ENCODE results near the gene DOCK1.

The DOCK1 gene

DNA sequence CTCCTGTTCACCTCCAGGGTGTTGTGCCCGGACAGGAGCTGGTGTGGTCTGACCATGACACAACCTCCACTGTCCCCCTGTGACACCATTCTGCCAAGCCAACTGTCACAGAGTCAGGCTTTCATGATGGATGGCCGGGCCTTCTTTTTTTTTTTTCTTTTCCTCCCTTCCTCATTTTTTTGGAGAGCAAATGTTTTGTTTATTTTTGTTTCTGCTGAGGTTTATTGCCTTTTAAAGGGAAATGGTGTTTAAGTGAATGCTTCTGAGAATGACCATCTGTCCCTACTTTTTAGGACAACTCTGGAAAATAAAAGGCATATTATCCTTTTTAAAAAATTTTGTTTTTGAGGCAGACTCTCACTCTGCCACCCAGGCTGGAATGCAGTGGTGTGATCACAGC is 528.8 kb downstream of the DOCK1 start:
- Histone ChIP-seq H3K4me2 (ENCODE audit: low read depth, low read length) (no peak overlapping the region), H3K79me2 (ENCODE audit: low read length) (no peaks in the 10 kb centered on the region), H3K4me3 (ENCODE audit: low read length) (no peak overlapping the region), H3K27me3 (replicated peaks; ENCODE audit: insufficient read depth, low read length) (peaks cover 3% of the 10 kb centered on the region; the same call in 1 of the 2 replicates), H2AFZ (ENCODE audit: low read length) (no peak overlapping the region), H3K9me2 (replicated peaks; ENCODE audit: insufficient read depth, low read length) (no peaks in the 10 kb centered on the region), H3K9me3 (replicated peaks; ENCODE audit: insufficient read depth, low read length) (no peaks in the 10 kb centered on the region), H3F3A (ENCODE audit: insufficient read depth, low read length) (no peaks in the 10 kb centered on the region), H3K4me1 (ENCODE audit: low read length) (no peaks in the 10 kb centered on the region), H4K20me1 (ENCODE audit: insufficient read depth, low read length) (no peaks in the 10 kb centered on the region), H3K36me3 (replicated peaks; ENCODE audit: insufficient read depth, low read length) (no peaks in the 10 kb centered on the region), H3K9ac (ENCODE audit: low read length) (no peak overlapping the region), H3K27ac (ENCODE audit: low read length) (no peak overlapping the region)
- no peak for TF ChIP-seq EZH2 (optimal IDR thresholded peaks at IDR 0.05; ENCODE audit: low read depth, low read length)
- no peak for TF ChIP-seq EZH2phosphoT487 (IDR thresholded peaks at IDR 0.05; ENCODE audit: low read length)
- TF ChIP-seq, protein P1, sequence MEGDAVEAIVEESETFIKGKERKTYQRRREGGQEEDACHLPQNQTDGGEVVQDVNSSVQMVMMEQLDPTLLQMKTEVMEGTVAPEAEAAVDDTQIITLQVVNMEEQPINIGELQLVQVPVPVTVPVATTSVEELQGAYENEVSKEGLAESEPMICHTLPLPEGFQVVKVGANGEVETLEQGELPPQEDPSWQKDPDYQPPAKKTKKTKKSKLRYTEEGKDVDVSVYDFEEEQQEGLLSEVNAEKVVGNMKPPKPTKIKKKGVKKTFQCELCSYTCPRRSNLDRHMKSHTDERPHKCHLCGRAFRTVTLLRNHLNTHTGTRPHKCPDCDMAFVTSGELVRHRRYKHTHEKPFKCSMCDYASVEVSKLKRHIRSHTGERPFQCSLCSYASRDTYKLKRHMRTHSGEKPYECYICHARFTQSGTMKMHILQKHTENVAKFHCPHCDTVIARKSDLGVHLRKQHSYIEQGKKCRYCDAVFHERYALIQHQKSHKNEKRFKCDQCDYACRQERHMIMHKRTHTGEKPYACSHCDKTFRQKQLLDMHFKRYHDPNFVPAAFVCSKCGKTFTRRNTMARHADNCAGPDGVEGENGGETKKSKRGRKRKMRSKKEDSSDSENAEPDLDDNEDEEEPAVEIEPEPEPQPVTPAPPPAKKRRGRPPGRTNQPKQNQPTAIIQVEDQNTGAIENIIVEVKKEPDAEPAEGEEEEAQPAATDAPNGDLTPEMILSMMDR (IDR thresholded peaks at IDR 0.05; ENCODE audit: low read length), result no peak
- DNase-seq, result no peak

DNA sequence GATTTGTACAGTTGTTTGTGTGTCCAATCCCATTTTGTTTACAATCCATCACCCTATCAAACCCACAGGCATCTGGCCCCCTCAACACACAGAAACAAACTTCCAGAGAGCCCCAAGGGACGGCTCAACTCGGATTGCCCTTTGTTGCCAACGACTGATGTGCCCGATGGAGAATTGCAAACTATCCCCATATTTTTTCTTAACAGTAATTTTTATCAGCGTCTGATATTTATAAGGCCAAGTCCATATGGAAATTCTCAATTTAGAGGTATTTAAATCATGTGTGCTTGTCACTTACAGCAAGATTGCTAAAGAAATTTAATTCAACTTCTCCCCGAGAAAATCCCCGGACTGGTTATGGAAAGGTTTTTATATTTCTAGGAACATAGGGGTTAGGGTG is 530.0 kb downstream of the DOCK1 start:
- no peak overlapping the region for H3K4me2 ChIP-seq (ENCODE audit: low read depth, low read length)
- no peaks in the 10 kb centered on the region for H3K4me1 ChIP-seq (ENCODE audit: low read length)
- H4K20me1 ChIP-seq (ENCODE audit: insufficient read depth, low read length), result no peaks in the 10 kb centered on the region
- no peak overlapping the region for H3K27ac ChIP-seq (ENCODE audit: low read length)
- H2AFZ ChIP-seq (ENCODE audit: low read length), result no peak overlapping the region
- no peaks in the 10 kb centered on the region for H3K36me3 ChIP-seq (replicated peaks; ENCODE audit: insufficient read depth, low read length)
- H3K27me3 ChIP-seq (replicated peaks; ENCODE audit: insufficient read depth, low read length), result peaks cover 3% of the 10 kb centered on the region; the same call in 1 of the 2 replicates
- no peaks in the 10 kb centered on the region for H3F3A ChIP-seq (ENCODE audit: insufficient read depth, low read length)
- H3K9ac ChIP-seq (ENCODE audit: low read length), result no peak overlapping the region
- no peak overlapping the region for H3K4me3 ChIP-seq (ENCODE audit: low read length)
- no peaks in the 10 kb centered on the region for H3K79me2 ChIP-seq (ENCODE audit: low read length)
- TF ChIP-seq, protein P1 (IDR thresholded peaks at IDR 0.05; ENCODE audit: low read length), result no peak
- TF ChIP-seq EZH2phosphoT487 (IDR thresholded peaks at IDR 0.05; ENCODE audit: low read length) (no peak), EZH2 (optimal IDR thresholded peaks at IDR 0.05; ENCODE audit: low read depth, low read length) (no peak)
- DNase-seq, result no peak
- no peaks in the 10 kb centered on the region for H3K9me3 ChIP-seq (replicated peaks; ENCODE audit: insufficient read depth, low read length)
- H3K9me2 ChIP-seq (replicated peaks; ENCODE audit: insufficient read depth, low read length), result no peaks in the 10 kb centered on the region

DNA sequence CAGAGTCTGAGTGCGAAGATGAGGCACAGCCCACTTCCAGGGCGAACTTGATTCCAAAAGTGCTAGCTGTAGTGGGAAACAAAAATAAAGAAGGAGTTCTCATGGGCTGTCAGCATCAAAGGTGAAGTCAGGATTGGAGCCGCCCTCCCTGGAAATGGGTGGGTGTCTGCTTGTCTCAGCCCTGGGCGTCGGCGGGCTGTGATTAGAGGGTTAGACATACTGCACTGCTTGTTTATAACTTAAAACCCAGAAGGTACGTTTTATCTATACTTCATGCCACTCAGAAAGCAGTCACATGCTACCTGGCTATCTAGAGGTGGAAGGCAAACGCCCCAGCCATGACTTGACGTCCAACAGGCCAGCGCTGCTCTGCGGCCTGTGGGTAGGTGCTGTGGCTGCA is 535.1 kb downstream of the DOCK1 start:
- Histone ChIP-seq H3F3A (ENCODE audit: insufficient read depth, low read length) (no peaks in the 10 kb centered on the region), H3K79me2 (ENCODE audit: low read length) (no peaks in the 10 kb centered on the region), H3K4me1 (ENCODE audit: low read length) (no peaks in the 10 kb centered on the region), H4K20me1 (ENCODE audit: insufficient read depth, low read length) (no peaks in the 10 kb centered on the region), H3K27ac (ENCODE audit: low read length) (no peak overlapping the region), H3K27me3 (replicated peaks; ENCODE audit: insufficient read depth, low read length) (no peaks in the 10 kb centered on the region), H3K4me2 (ENCODE audit: low read depth, low read length) (no peak overlapping the region), H3K9ac (ENCODE audit: low read length) (no peak overlapping the region), H3K9me2 (replicated peaks; ENCODE audit: insufficient read depth, low read length) (no peaks in the 10 kb centered on the region), H2AFZ (ENCODE audit: low read length) (no peak overlapping the region), H3K4me3 (ENCODE audit: low read length) (no peak overlapping the region), H3K36me3 (replicated peaks; ENCODE audit: insufficient read depth, low read length) (no peaks in the 10 kb centered on the region), H3K9me3 (replicated peaks; ENCODE audit: insufficient read depth, low read length) (no peaks in the 10 kb centered on the region)
- TF ChIP-seq EZH2phosphoT487 (IDR thresholded peaks at IDR 0.05; ENCODE audit: low read length), result no peak
- TF ChIP-seq EZH2 (optimal IDR thresholded peaks at IDR 0.05; ENCODE audit: low read depth, low read length), result no peak
- no peak for DNase-seq

DNA sequence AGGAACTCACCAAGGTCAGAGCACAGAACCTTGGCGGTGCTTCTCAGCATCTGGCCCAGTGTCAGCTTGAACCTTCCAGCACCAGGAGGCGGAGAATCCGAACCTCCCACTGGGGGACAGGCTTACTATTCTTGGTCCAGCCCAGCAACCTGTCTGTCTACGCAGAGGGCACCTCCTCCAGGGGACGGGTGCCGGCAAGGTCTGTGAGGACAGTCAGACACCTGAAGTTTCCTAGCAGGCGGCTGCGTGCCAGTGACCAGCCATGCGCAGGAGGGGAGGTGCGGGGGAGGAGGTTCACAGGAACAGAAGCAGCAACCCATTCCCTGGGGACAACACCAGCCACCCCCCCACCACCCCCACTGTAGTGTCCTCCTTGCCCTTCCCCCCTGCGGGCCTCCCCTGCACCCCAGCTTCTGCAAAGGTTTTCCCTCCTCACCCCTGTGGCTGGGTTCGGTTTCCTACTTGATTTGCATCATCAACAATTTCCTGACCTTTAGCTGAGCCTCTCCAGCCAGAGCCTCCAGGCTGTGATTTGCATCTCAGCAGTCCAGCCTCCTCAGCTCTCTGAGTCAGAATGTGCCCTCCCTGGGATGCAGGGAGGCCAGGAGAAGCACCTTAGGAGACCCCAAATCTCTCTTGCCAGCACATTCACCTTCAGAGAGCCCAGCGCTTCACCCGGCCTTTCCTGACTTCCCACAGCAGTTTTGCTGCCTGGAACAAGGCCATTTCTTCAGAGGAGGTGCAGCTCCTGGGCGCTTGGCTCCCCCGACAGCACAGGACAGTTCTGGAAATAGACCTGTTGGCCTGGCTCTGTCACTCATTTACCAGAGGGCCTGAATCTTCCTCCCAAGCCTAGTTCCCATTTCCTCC is 536.4 kb downstream of the DOCK1 start:
- Histone ChIP-seq H3K4me3 (ENCODE audit: low read length) (no peak overlapping the region), H3K36me3 (replicated peaks; ENCODE audit: insufficient read depth, low read length) (no peaks in the 10 kb centered on the region), H4K20me1 (ENCODE audit: insufficient read depth, low read length) (no peaks in the 10 kb centered on the region), H3K4me2 (ENCODE audit: low read depth, low read length) (no peak overlapping the region), H3K79me2 (ENCODE audit: low read length) (no peaks in the 10 kb centered on the region), H3K9me3 (replicated peaks; ENCODE audit: insufficient read depth, low read length) (no peaks in the 10 kb centered on the region), H2AFZ (ENCODE audit: low read length) (no peak overlapping the region), H3K9ac (ENCODE audit: low read length) (no peak overlapping the region), H3K4me1 (ENCODE audit: low read length) (no peaks in the 10 kb centered on the region), H3F3A (ENCODE audit: insufficient read depth, low read length) (no peaks in the 10 kb centered on the region), H3K27ac (ENCODE audit: low read length) (no peak overlapping the region), H3K27me3 (replicated peaks; ENCODE audit: insufficient read depth, low read length) (no peaks in the 10 kb centered on the region; the same call in 1 of the 2 replicates), H3K9me2 (replicated peaks; ENCODE audit: insufficient read depth, low read length) (no peaks in the 10 kb centered on the region)
- DNase-seq, result no peak
- no peak for TF ChIP-seq EZH2 (optimal IDR thresholded peaks at IDR 0.05; ENCODE audit: low read depth, low read length)
- TF ChIP-seq EZH2phosphoT487 (IDR thresholded peaks at IDR 0.05; ENCODE audit: low read length), result no peak
- TF ChIP-seq, protein P1 (IDR thresholded peaks at IDR 0.05; ENCODE audit: low read length), result no peak

Data from MM.1S (cell line).